Testis (tissue), 3 donors: Measurements from ENCODE around the gene CCNF. TPM values are rescaled to one million over a fixed set of nuclear protein-coding genes. Genes with fewer than 3 reads are reported as not detected.

Experiments
- DNase-seq: peaks from one replicate; pipeline ENCODE4 v3.0.0-alpha.2; 2019
- H3K27ac ChIP-seq, 2 donors: fragments of 200-600 bp; sonication (generic); one replicate each; pipeline ENCODE4 v1.5.1; 2019
- H3K27me3 ChIP-seq: fragments of 200-600 bp; sonication (generic); one replicate; pipeline ENCODE4 v1.5.1; 2019
- H3K36me3 ChIP-seq: fragments of 200-600 bp; sonication (generic); one replicate; pipeline ENCODE4 v1.5.1; 2017; ENCODE audit warnings: low read depth; ENCODE audit errors: missing control alignments
- H3K4me1 ChIP-seq: fragments of 200-600 bp; sonication (generic); one replicate; pipeline ENCODE4 v1.5.1; 2019
- H3K4me3 ChIP-seq, 2 donors: fragments of 200-600 bp; sonication (generic); one replicate each; pipeline ENCODE4 v1.5.1; 2017 to 2019
- H3K9me3 ChIP-seq: fragments of 200-600 bp; sonication (generic); one replicate; pipeline ENCODE4 v1.5.1; 2017
- CTCF ChIP-seq, 3 experiments: fragments of 450-650 bp in 2 of 3; fragments of 200-600 bp in 1 of 3; sonication (generic) in 1 of 3; IDR thresholded peaks; one replicate each; pipeline ENCODE4 v1.5.1; 2016 to 2019; ENCODE audit warnings: antibody characterized with exemption in 3 of 3, mild to moderate bottlenecking in 2 of 3, moderate library complexity in 1 of 3
- POLR2A ChIP-seq: fragments of 450-650 bp; IDR thresholded peaks from one replicate; pipeline ENCODE4 v1.6.1; 2017; ENCODE audit warnings: antibody characterized with exemption, mild to moderate bottlenecking, moderate library complexity
- WGBS, 2 donors: methylation state at CpG; one replicate each; pipeline ENCODE4 v1.1.5; 2018; 5-methylcytosine and 5-hydroxymethylcytosine counted together
- intact Hi-C: fragments of 100-400 bp; cut with DNase I; formaldehyde crosslinking; loops from one replicate; pipeline ENCODE4 v1.15.1; 2023; ENCODE audit warnings: low total_unique reads
- polyA plus RNA-seq: library from polyadenylated mRNA; stranded (reverse); fragments of 350-450 nt; fragmentation: Illumina TruSeq; extraction: RNeasy Lipid Tissue Mini Kit (QIAGEN cat#74804); gene quantifications from one replicate; pipeline ENCODE4 v1.2.3, GENCODE V29; 2014; ENCODE audit warnings: low read depth, low replicate concordance; ENCODE audit not compliant: insufficient read depth
- total RNA-seq, 2 donors: library from RNA; depleted of rRNA; stranded (reverse); fragments of >200 nt; gene quantifications; one replicate each; pipeline ENCODE4 v1.2.3, GENCODE V29; 2016

Gene CCNF
- total and polyA plus RNA-seq, 3 donors from 2014 or later = 6.0 to 10.8 (median 9.4) TPM

- H3K4me1 ChIP-seq = peaks cover 23% of the 10 kb centered on the region
- H3K4me3 ChIP-seq = no peak overlapping the region
- peak; percentile 75 for DNase-seq
- H3K36me3 ChIP-seq = no peaks in the 10 kb centered on the region
- H3K27ac ChIP-seq = no peak overlapping the region
- intact Hi-C loops = no loop called here
- H3K27me3 ChIP-seq = no peaks in the 10 kb centered on the region
- H3K9me3 ChIP-seq = no peaks in the 10 kb centered on the region
- TF ChIP-seq CTCF (IDR thresholded peaks at IDR 0.05) = no peak
- TF ChIP-seq POLR2A = no peak
- WGBS, 2 donors = 54 to 65% methylated on average over 8 to 21 of the region's 21 CpGs
Observed at GRCh38 chr16:2497116-2497630, 67.9 kb downstream of the CCNF start.

- Histone ChIP-seq H3K27ac (no peak overlapping the region), H3K36me3 (no peaks in the 10 kb centered on the region), H3K4me1 (peaks cover 28% of the 10 kb centered on the region), H3K27me3 (no peaks in the 10 kb centered on the region), H3K4me3 (no peak overlapping the region), H3K9me3 (no peaks in the 10 kb centered on the region)
- TF ChIP-seq CTCF (IDR thresholded peaks at IDR 0.05) (no peak), POLR2A (no peak)
- 75 to 80% methylated on average over 15 to 26 of the region's 26 CpGs for WGBS, 2 donors
- DNase-seq = no peak
- intact Hi-C loops = no loop called here
Observed at GRCh38 chr16:2497695-2498484, 68.6 kb downstream of the CCNF start.

- no peak for TF ChIP-seq POLR2A
- no peak for TF ChIP-seq CTCF (IDR thresholded peaks at IDR 0.05)
- Histone ChIP-seq H3K9me3 (no peaks in the 10 kb centered on the region), H3K27me3 (no peaks in the 10 kb centered on the region), H3K4me1 (peaks cover 30% of the 10 kb centered on the region), H3K27ac (no peak overlapping the region), H3K36me3 (no peaks in the 10 kb centered on the region), H3K4me3 (no peak overlapping the region)
- DNase-seq = no peak
- WGBS, 2 donors = 77% methylated on average over 15 of the region's 15 CpGs; no CpG with 5 or more reads in 1 of the 2 donors
- intact Hi-C loops = no loop called here
Observed at GRCh38 chr16:2498531-2499253, 69.4 kb downstream of the CCNF start.

- 80 to 88% methylated on average over 1 to 6 of the region's 6 CpGs for WGBS, 2 donors
- TF ChIP-seq POLR2A (no peak), CTCF (IDR thresholded peaks at IDR 0.05) (no peak)
- no peak overlapping the region for H3K4me3 ChIP-seq
- intact Hi-C loops = no loop called here
- no peak overlapping the region for H3K27ac ChIP-seq
- DNase-seq = no peak
- H3K36me3 ChIP-seq = no peaks in the 10 kb centered on the region
- no peaks in the 10 kb centered on the region for H3K27me3 ChIP-seq
- H3K4me1 ChIP-seq = peaks cover 30% of the 10 kb centered on the region
- H3K9me3 ChIP-seq = no peaks in the 10 kb centered on the region
Observed at GRCh38 chr16:2499454-2499853, 70.2 kb downstream of the CCNF start.
